Measurements from ENCODE around the gene OR6S1. TPM values are rescaled to one million over a fixed set of nuclear protein-coding genes. Genes with fewer than 3 reads are reported as not detected.

OR6S1 gene
- total and polyA plus RNA-seq, 2 donors from 2014 or later: not detected

- intact Hi-C loops (cut with DNase I): no loop called here
- Histone ChIP-seq H3K9me3 (ENCODE audit: control insufficient read depth in 2 of 3, insufficient read depth in 1 of 3, low read length in 3 of 3) (no peaks in the 10 kb centered on the region), H3K27ac (ENCODE audit: low read depth in 2 of 2, low read length in 2 of 2) (no peak overlapping the region), H3K4me1 (ENCODE audit: control insufficient read depth in 2 of 3, insufficient read depth in 2 of 3, low read depth in 1 of 3, low read length in 3 of 3) (peaks cover 0 to 11% (median 5%) of the 10 kb centered on the region in 3 donors), H3K27me3 (ENCODE audit: control insufficient read depth, insufficient read depth, low read length) (peaks cover 60% of the 10 kb centered on the region), H3K9ac (ENCODE audit: low read length in 3 of 3) (no peak overlapping the region), H3K4me3 (ENCODE audit: low read length in 3 of 3) (no peak overlapping the region), H3K36me3 (ENCODE audit: control insufficient read depth in 2 of 3, insufficient read depth in 3 of 3, low read length in 3 of 3) (no peaks in the 10 kb centered on the region)
- DNase-seq: no peak
- TF ChIP-seq, protein P1, sequence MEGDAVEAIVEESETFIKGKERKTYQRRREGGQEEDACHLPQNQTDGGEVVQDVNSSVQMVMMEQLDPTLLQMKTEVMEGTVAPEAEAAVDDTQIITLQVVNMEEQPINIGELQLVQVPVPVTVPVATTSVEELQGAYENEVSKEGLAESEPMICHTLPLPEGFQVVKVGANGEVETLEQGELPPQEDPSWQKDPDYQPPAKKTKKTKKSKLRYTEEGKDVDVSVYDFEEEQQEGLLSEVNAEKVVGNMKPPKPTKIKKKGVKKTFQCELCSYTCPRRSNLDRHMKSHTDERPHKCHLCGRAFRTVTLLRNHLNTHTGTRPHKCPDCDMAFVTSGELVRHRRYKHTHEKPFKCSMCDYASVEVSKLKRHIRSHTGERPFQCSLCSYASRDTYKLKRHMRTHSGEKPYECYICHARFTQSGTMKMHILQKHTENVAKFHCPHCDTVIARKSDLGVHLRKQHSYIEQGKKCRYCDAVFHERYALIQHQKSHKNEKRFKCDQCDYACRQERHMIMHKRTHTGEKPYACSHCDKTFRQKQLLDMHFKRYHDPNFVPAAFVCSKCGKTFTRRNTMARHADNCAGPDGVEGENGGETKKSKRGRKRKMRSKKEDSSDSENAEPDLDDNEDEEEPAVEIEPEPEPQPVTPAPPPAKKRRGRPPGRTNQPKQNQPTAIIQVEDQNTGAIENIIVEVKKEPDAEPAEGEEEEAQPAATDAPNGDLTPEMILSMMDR (IDR thresholded peaks at IDR 0.05; ENCODE audit: borderline replicate concordance, extremely low read depth, insufficient read depth): no peak
- FAIRE-seq: no peak
Measured at GRCh38 chr14:20627346-20628027, 14.0 kb downstream of the OR6S1 start.

- Histone ChIP-seq H3K9ac (ENCODE audit: low read length in 3 of 3) (no peak overlapping the region), H3K9me3 (ENCODE audit: control insufficient read depth in 2 of 3, insufficient read depth in 1 of 3, low read length in 3 of 3) (no peaks in the 10 kb centered on the region), H3K27me3 (ENCODE audit: control insufficient read depth, insufficient read depth, low read length) (peaks cover 56% of the 10 kb centered on the region), H3K27ac (ENCODE audit: low read depth in 2 of 2, low read length in 2 of 2) (no peak overlapping the region), H3K4me1 (ENCODE audit: control insufficient read depth in 2 of 3, insufficient read depth in 2 of 3, low read depth in 1 of 3, low read length in 3 of 3) (peaks cover 0 to 6% (median 3%) of the 10 kb centered on the region in 3 donors), H3K4me3 (ENCODE audit: low read length in 3 of 3) (peak overlapping the region in 1 of 3 donors; percentile 54), H3K36me3 (ENCODE audit: control insufficient read depth in 2 of 3, insufficient read depth in 3 of 3, low read length in 3 of 3) (no peaks in the 10 kb centered on the region)
- TF ChIP-seq, protein P1 (IDR thresholded peaks at IDR 0.05; ENCODE audit: borderline replicate concordance, extremely low read depth, insufficient read depth): no peak
- no peak for DNase-seq
- intact Hi-C loops (cut with DNase I): no loop called here
- FAIRE-seq: no peak
Measured at GRCh38 chr14:20626274-20626673, 15.2 kb downstream of the OR6S1 start.

- TF ChIP-seq, protein P1 (IDR thresholded peaks at IDR 0.05; ENCODE audit: borderline replicate concordance, extremely low read depth, insufficient read depth): no peak
- H3K4me3 ChIP-seq (ENCODE audit: low read length in 3 of 3): peak overlapping the region in 2 of 3 donors; percentile 42 to 54
- H3K9me3 ChIP-seq (ENCODE audit: control insufficient read depth in 2 of 3, insufficient read depth in 1 of 3, low read length in 3 of 3): no peaks in the 10 kb centered on the region
- FAIRE-seq: no peak
- H3K9ac ChIP-seq (ENCODE audit: low read length in 3 of 3): no peak overlapping the region
- H3K27ac ChIP-seq (ENCODE audit: low read depth in 2 of 2, low read length in 2 of 2): no peak overlapping the region
- peak; percentile 54 to 87 (median 66) for DNase-seq
- peaks cover 0 to 3% (median 0%) of the 10 kb centered on the region in 3 donors for H3K4me1 ChIP-seq (ENCODE audit: control insufficient read depth in 2 of 3, insufficient read depth in 2 of 3, low read depth in 1 of 3, low read length in 3 of 3)
- no peaks in the 10 kb centered on the region for H3K36me3 ChIP-seq (ENCODE audit: control insufficient read depth in 2 of 3, insufficient read depth in 3 of 3, low read length in 3 of 3)
- intact Hi-C loops (cut with DNase I): no loop called here
- peaks cover 45% of the 10 kb centered on the region for H3K27me3 ChIP-seq (ENCODE audit: control insufficient read depth, insufficient read depth, low read length)
Measured at GRCh38 chr14:20624495-20625070, 16.9 kb downstream of the OR6S1 start.
